Inferior parietal cortex (tissue), 1 donor: ENCODE data around the gene PRELID3B.

Experiments used
- DNase-seq: peaks from one replicate; pipeline ENCODE4 v3.0.0-alpha.2; 2016; ENCODE audit errors: extremely low spot score

PRELID3B gene

GRCh38 chr20:59042151-59042795 lies at the start of gene PRELID3B:
PRELID3B (minus strand) TSS chr20:59042786; CDS start chr20:59042730, 56 bp downstream.
- no peak for DNase-seq

- peak; percentile 86 for DNase-seq
These were observed 45.3 kb upstream of the PRELID3B start for GRCh38 chr20:59087829-59088433.

- no peak for DNase-seq
These were observed 44.3 kb upstream of the PRELID3B start for GRCh38 chr20:59086923-59087322.

- no peak for DNase-seq
These were observed 41.7 kb upstream of the PRELID3B start for GRCh38 chr20:59084041-59084850.

GRCh38 chr20:59082981-59083380 lies 40.4 kb upstream of the PRELID3B start:
- no peak for DNase-seq

GRCh38 chr20:59082077-59082740 lies 39.6 kb upstream of the PRELID3B start:
- no peak for DNase-seq

GRCh38 chr20:59081036-59081435 lies 38.5 kb upstream of the PRELID3B start:
- no peak for DNase-seq

GRCh38 chr20:59078231-59078630 lies 35.6 kb upstream of the PRELID3B start:
- no peak for DNase-seq

- no peak for DNase-seq
These were observed 35.1 kb upstream of the PRELID3B start for GRCh38 chr20:59077705-59078104.

GRCh38 chr20:59075934-59076508 lies 33.4 kb upstream of the PRELID3B start:
- no peak for DNase-seq

GRCh38 chr20:59074456-59074855 lies 31.9 kb upstream of the PRELID3B start:
- no peak for DNase-seq

- no peak for DNase-seq
These were observed 31.0 kb upstream of the PRELID3B start for GRCh38 chr20:59073582-59073981.

- no peak for DNase-seq
These were observed 28.6 kb upstream of the PRELID3B start for GRCh38 chr20:59071216-59071615.

- no peak for DNase-seq
These were observed 26.4 kb upstream of the PRELID3B start for GRCh38 chr20:59069026-59069425.

- no peak for DNase-seq
These were observed 25.9 kb upstream of the PRELID3B start for GRCh38 chr20:59068534-59068933.

- DNase-seq: no peak
These were observed 21.7 kb upstream of the PRELID3B start for GRCh38 chr20:59064214-59064722.

- no peak for DNase-seq
These were observed 21.0 kb upstream of the PRELID3B start for GRCh38 chr20:59063358-59064213.

- no peak for DNase-seq
These were observed 19.5 kb upstream of the PRELID3B start for GRCh38 chr20:59062081-59062480.

- DNase-seq: no peak
These were observed 12.7 kb upstream of the PRELID3B start for GRCh38 chr20:59055302-59055701.

- no peak for DNase-seq
These were observed 9.1 kb upstream of the PRELID3B start for GRCh38 chr20:59051666-59052185.
